Type B pancreatic cell (in vitro differentiated cells): ENCODE measurements around the gene HIVEP2. TPM values are rescaled to one million over a fixed set of nuclear protein-coding genes. Genes with fewer than 3 reads are reported as not detected.

Source experiments
- DNase-seq: peaks from one replicate; pipeline ENCODE4 v3.0.0; 2021; ENCODE audit warnings: mixed read lengths; ENCODE audit not compliant: unreplicated experiment; ENCODE audit errors: extremely low spot score
- H3K27ac Mint-ChIP-seq: 2 replicates; pipeline ENCODE4 v1.8.0; 2021; ENCODE audit warnings: mild to moderate bottlenecking, mixed read lengths
- H3K27me3 Mint-ChIP-seq: 2 replicates; pipeline ENCODE4 v1.8.0; 2021; ENCODE audit warnings: mixed read lengths
- H3K36me3 Mint-ChIP-seq: 2 replicates; pipeline ENCODE4 v1.8.0; 2021; ENCODE audit warnings: mixed read lengths
- H3K4me1 Mint-ChIP-seq: one replicate; pipeline ENCODE4 v1.8.0; 2021; ENCODE audit warnings: mixed read lengths; ENCODE audit not compliant: unreplicated experiment
- H3K4me3 Mint-ChIP-seq: 2 replicates; pipeline ENCODE4 v1.8.0; 2021; ENCODE audit warnings: mild to moderate bottlenecking, mixed read lengths
- H3K9me3 Mint-ChIP-seq: 2 replicates; pipeline ENCODE4 v1.8.0; 2021; ENCODE audit warnings: mixed read lengths
- total RNA-seq: library from RNA; stranded (reverse); gene quantifications from 2 replicates; pipeline ENCODE4 v1.2.1, GENCODE V29; 2021; ENCODE audit warnings: low replicate concordance
- TF ChIP-seq, protein P1 (sequence below): fragments of 200-600 bp; sonication (generic); conservative IDR thresholded peaks from 2 replicates; pipeline ENCODE4 v1.5.0; 2021; ENCODE audit warnings: antibody characterized with exemption, mild to moderate bottlenecking

HIVEP2 gene
- total RNA-seq, 1 donor from 2014 or later = 12.3 TPM

DNA sequence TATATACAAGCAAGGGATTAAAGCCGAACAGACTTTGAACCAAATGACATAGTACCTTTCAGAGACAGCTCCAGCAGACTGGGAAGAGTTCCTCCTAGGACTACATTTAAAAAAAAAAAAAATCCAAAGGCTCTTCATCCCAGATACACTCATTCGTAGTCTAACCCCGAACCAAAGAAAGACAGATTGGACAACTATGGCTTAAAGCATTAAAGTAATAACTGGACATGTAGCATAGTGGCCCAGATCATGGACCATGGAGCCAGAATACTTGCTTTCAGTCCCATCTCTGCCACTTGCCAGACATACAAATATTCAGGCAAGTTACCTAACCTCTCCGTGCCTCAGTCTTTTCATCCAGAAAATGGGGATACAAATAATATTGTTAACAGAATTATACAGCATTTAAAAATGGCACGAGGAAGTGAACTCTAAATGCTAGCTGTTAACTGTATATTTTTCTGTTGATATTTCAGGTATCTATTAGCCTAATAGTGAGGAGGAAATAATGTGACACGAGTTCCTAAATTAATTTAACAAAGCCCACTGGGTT is 123.7 kb downstream of the HIVEP2 start:
- Mint-ChIP-seq H3K27ac (no peak overlapping the region), H3K4me1 (peaks cover 13% of the 10 kb centered on the region), H3K36me3 (peaks cover 4% of the 10 kb centered on the region), H3K4me3 (no peak overlapping the region), H3K9me3 (no peaks in the 10 kb centered on the region), H3K27me3 (no peaks in the 10 kb centered on the region)
- TF ChIP-seq, protein P1, sequence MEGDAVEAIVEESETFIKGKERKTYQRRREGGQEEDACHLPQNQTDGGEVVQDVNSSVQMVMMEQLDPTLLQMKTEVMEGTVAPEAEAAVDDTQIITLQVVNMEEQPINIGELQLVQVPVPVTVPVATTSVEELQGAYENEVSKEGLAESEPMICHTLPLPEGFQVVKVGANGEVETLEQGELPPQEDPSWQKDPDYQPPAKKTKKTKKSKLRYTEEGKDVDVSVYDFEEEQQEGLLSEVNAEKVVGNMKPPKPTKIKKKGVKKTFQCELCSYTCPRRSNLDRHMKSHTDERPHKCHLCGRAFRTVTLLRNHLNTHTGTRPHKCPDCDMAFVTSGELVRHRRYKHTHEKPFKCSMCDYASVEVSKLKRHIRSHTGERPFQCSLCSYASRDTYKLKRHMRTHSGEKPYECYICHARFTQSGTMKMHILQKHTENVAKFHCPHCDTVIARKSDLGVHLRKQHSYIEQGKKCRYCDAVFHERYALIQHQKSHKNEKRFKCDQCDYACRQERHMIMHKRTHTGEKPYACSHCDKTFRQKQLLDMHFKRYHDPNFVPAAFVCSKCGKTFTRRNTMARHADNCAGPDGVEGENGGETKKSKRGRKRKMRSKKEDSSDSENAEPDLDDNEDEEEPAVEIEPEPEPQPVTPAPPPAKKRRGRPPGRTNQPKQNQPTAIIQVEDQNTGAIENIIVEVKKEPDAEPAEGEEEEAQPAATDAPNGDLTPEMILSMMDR = no peak
- no peak for DNase-seq

DNA sequence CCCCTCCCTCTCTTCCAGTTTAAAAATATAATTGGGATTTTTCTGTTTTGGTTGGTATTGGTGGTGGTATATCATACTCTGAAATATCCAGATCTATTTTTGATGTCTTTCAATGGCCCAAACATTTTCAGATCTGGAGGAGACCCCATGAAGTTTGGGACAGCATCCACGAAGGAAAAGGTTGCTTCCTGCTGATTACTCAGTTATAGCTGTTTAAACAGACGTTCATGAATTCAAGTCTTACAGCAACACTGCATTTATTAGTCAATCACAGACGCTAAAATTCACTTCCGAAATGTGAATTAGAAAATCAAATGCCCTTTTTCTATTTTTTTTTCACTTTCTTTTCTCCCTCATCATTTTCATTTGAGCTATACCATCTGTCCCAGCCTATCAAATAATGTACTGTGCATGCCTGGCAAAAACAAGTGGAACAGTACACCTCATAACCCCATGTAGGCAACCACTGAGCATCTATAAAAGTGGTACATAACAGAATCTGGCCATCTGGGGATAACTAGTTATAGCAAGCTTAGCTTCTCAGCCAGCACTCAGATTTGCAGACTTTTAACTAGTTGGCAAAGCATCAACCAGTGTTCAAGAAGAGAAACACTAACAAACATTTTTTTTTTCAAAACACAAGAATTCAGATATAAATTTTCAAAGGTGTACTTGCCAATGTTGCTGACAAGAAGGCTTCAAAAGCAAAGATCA is 124.5 kb downstream of the HIVEP2 start:
- Mint-ChIP-seq H3K27ac (no peak overlapping the region), H3K36me3 (peaks cover 4% of the 10 kb centered on the region), H3K4me3 (no peak overlapping the region), H3K9me3 (no peaks in the 10 kb centered on the region), H3K27me3 (no peaks in the 10 kb centered on the region), H3K4me1 (peaks cover 13% of the 10 kb centered on the region)
- TF ChIP-seq, protein P1 = no peak
- no peak for DNase-seq

DNA sequence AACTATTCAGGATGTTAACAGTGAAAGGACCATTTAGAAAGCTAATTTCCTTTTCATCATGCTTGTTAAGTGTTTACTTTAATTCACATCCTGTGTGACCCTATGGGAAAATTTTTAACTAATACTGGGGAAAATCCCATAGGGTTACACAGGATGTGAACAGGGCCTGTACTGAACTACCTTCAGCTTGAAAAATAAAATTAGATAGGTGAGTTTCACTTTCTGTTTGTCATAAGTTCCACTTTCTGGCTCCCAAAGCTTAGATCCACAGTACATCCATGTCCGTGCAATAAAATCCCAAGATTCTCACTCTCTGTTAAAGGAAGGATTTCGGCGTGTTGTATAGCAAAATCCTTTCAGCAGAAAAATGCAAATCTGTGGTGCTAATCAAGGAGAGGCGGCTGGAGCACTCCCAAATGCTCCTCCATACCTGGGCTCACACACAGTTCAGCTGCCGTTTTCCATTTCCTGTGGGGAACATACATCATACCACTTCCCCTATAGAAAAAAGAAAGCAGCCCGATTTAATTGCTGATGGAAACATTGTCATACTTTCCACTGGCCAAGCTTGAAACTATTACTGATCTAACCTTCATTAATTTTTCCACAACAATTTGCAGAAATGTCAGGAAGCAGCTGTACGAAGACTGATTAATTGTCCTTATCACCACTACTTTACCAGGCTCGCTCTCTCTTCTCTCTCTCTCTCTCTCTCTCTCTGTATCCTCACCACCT is 125.2 kb downstream of the HIVEP2 start:
- TF ChIP-seq, protein P1 = no peak
- H3K36me3 Mint-ChIP-seq = peaks cover 4% of the 10 kb centered on the region
- DNase-seq = no peak
- H3K9me3 Mint-ChIP-seq = no peaks in the 10 kb centered on the region
- H3K4me1 Mint-ChIP-seq = peaks cover 13% of the 10 kb centered on the region
- H3K4me3 Mint-ChIP-seq = peak overlapping the region; percentile 37
- H3K27ac Mint-ChIP-seq = no peak overlapping the region
- H3K27me3 Mint-ChIP-seq = no peaks in the 10 kb centered on the region

DNA sequence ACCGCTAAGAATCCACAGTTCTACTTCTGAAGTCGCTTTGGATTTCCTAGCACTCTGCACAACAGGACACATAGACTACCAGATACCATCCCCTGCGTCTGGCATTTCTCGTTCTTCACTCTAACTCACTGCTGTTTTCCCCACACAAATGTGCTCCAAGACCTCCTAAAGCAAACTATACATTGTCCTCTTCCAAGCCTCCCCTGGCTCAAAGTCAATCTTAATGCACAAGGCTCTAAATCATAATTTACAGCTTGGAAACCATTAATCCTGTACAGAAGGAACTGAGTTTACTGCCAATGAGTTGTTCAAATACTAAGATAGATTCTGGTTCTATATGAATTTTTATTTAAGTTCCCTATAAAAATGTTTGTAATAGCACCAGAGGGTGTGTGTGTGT is 128.5 kb downstream of the HIVEP2 start:
- Mint-ChIP-seq H3K27ac (no peak overlapping the region), H3K4me1 (peaks cover 12% of the 10 kb centered on the region), H3K9me3 (no peaks in the 10 kb centered on the region), H3K4me3 (no peak overlapping the region), H3K36me3 (no peaks in the 10 kb centered on the region), H3K27me3 (no peaks in the 10 kb centered on the region)
- TF ChIP-seq, protein P1 = no peak
- no peak for DNase-seq

DNA sequence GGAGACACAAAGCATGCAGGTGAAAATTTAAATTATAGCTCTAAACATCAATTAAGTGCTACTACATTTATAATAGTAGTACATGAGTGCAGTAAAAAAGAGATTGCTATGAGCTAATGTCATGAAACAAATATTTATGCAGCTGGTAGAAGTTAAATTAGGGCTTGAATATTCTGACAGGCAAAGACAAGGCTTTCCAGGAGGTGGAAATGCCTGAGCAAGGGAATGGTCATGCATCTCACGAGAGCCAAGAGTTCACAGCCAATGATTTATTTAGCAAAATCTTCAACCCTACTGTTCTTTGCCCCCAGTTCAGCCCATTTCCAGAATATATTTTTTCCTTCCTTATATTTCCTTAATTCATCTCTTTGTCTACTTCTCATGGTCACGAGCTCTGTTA is 128.9 kb downstream of the HIVEP2 start:
- Mint-ChIP-seq H3K27me3 (no peaks in the 10 kb centered on the region), H3K4me3 (no peak overlapping the region), H3K9me3 (no peaks in the 10 kb centered on the region), H3K27ac (no peak overlapping the region), H3K4me1 (peaks cover 16% of the 10 kb centered on the region), H3K36me3 (no peaks in the 10 kb centered on the region)
- TF ChIP-seq, protein P1 = no peak
- no peak for DNase-seq
